ENCODE data around the gene FAM171A1. TPM values are rescaled to one million over a fixed set of nuclear protein-coding genes. Genes with fewer than 3 reads are reported as not detected.
"Not testable (repeated sequence)": the region's sequence is repeated elsewhere in the genome, so short reads cannot be mapped to it uniquely, and the experiment has no call there.

The FAM171A1 gene
- total and polyA plus RNA-seq, 7 donors: 4.3 to 29.0 (median 7.2) TPM

DNA sequence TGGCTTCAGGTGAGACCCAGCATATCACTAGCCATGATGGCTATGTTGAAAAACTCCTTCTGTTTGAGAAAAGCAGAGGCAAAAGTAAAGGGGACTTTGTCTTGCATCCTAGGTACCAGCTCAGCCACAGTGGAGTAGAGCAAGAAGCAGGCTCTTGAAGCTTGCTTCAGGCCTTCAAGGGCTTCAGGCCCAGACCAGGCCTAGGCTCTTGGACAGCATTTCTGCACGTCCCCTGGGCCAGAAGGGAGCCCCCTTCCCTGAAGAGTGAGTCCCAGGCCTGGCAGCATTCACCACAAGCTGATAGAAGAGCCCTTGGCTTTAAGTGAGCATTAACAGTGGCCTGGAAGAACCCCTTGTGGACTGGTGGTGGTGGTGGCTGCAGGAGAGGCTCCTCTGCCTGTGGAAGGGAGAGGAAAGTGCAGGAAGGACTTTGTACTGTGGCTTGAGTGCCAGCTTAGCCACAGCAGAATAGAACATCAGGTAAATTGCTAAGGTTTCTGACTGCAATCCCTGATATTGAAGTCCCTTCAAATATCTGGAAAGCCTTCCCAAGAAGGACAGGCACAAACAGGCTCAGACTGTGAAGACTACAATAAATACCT lies 28.1 kb upstream of the FAM171A1 start:
- no peak for DNase-seq
- Histone ChIP-seq H3K27me3 (no peaks in the 10 kb centered on the region), H3K9me3 (no peaks in the 10 kb centered on the region), H3K27ac (no peak overlapping the region), H3K4me1 (no peaks in the 10 kb centered on the region), H3K36me3 (no peaks in the 10 kb centered on the region), H3K4me3 (no peak overlapping the region)
- intact Hi-C loops (cut with DNase I): no loop called here
- WGBS, 2 donors: 69 to 83% methylated on average over 1 of the region's 1 CpG
- TF ChIP-seq, protein P1, sequence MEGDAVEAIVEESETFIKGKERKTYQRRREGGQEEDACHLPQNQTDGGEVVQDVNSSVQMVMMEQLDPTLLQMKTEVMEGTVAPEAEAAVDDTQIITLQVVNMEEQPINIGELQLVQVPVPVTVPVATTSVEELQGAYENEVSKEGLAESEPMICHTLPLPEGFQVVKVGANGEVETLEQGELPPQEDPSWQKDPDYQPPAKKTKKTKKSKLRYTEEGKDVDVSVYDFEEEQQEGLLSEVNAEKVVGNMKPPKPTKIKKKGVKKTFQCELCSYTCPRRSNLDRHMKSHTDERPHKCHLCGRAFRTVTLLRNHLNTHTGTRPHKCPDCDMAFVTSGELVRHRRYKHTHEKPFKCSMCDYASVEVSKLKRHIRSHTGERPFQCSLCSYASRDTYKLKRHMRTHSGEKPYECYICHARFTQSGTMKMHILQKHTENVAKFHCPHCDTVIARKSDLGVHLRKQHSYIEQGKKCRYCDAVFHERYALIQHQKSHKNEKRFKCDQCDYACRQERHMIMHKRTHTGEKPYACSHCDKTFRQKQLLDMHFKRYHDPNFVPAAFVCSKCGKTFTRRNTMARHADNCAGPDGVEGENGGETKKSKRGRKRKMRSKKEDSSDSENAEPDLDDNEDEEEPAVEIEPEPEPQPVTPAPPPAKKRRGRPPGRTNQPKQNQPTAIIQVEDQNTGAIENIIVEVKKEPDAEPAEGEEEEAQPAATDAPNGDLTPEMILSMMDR (IDR thresholded peaks at IDR 0.05): no peak
- TF ChIP-seq POLR2A (IDR thresholded peaks at IDR 0.05): no peak
- TF ChIP-seq EP300 (IDR thresholded peaks at IDR 0.05): no peak
- TF ChIP-seq POLR2AphosphoS5 (IDR thresholded peaks at IDR 0.05): no peak

- TF ChIP-seq, protein P1 (IDR thresholded peaks at IDR 0.05): no peak
- H3K4me1 ChIP-seq: no peaks in the 10 kb centered on the region
- no peak for DNase-seq
- no peaks in the 10 kb centered on the region for H3K9me3 ChIP-seq
- no peak overlapping the region for H3K27ac ChIP-seq
- H3K27me3 ChIP-seq: no peaks in the 10 kb centered on the region
- intact Hi-C loops (cut with DNase I): no loop called here
- H3K36me3 ChIP-seq: no peaks in the 10 kb centered on the region
- 24 to 65% methylated on average over 3 of the region's 3 CpGs for WGBS, 2 donors
- H3K4me3 ChIP-seq: no peak overlapping the region
These were observed 24.8 kb upstream of the FAM171A1 start for GRCh38 chr10:15395935-15396334.

- Histone ChIP-seq H3K4me1 (no peaks in the 10 kb centered on the region), H3K9me3 (no peaks in the 10 kb centered on the region), H3K36me3 (no peaks in the 10 kb centered on the region), H3K4me3 (no peak overlapping the region), H3K27ac (no peak overlapping the region), H3K27me3 (no peaks in the 10 kb centered on the region)
- intact Hi-C loops (cut with DNase I): no loop called here
- DNase-seq: no peak
- TF ChIP-seq EP300 (IDR thresholded peaks at IDR 0.05) (no peak), POLR2AphosphoS5 (IDR thresholded peaks at IDR 0.05) (no peak), POLR2A (IDR thresholded peaks at IDR 0.05) (no peak)
- TF ChIP-seq, protein P1 (IDR thresholded peaks at IDR 0.05): no peak
- WGBS, 2 donors: 79 to 88% methylated on average over 4 of the region's 4 CpGs
These were observed 22.2 kb upstream of the FAM171A1 start for GRCh38 chr10:15393139-15393825.

DNA sequence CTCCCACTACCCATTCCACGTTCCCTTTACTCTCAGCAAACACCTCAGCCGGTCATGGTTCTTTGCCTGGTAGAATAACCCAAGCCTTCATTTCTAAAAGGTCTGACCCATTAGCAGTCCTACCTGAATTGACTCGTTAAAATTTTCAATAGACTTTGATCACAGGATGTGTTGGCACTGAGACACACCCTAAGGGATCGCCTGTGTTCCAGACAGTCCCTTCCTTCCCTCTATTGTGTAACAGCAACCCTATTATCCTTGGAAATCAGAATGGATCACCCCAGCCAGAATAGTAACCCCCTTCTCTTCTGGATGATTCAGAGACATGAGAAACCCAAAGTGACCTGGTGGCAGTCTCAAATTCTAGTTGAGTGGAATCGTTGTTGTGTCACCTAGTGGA lies 20.4 kb upstream of the FAM171A1 start:
- no peak for DNase-seq
- WGBS, 2 donors: 23 to 69% methylated on average over 5 of the region's 5 CpGs
- TF ChIP-seq POLR2A (IDR thresholded peaks at IDR 0.05) (no peak), POLR2AphosphoS5 (IDR thresholded peaks at IDR 0.05) (no peak), EP300 (IDR thresholded peaks at IDR 0.05) (no peak)
- TF ChIP-seq, protein P1 (IDR thresholded peaks at IDR 0.05): no peak
- H3K9me3 ChIP-seq: no peaks in the 10 kb centered on the region
- H3K4me3 ChIP-seq: no peak overlapping the region
- no peaks in the 10 kb centered on the region for H3K36me3 ChIP-seq
- H3K27ac ChIP-seq: no peak overlapping the region
- H3K27me3 ChIP-seq: no peaks in the 10 kb centered on the region
- H3K4me1 ChIP-seq: no peaks in the 10 kb centered on the region
- intact Hi-C loops (cut with DNase I): no loop called here

- H3K27me3 ChIP-seq; H3K9me3 ChIP-seq; intact Hi-C loops (cut with DNase I); H3K4me3 ChIP-seq; H3K4me1 ChIP-seq; H3K36me3 ChIP-seq; H3K27ac ChIP-seq; DNase-seq: not testable (repeated sequence)
- WGBS, 2 donors: 90 to 96% methylated on average over 7 of the region's 7 CpGs
These were observed 17.1 kb upstream of the FAM171A1 start for GRCh38 chr10:15388172-15388571.
